ENCODE results near the gene MDFI. TPM values are rescaled to one million over a fixed set of nuclear protein-coding genes. Genes with fewer than 3 reads are reported as not detected.

The MDFI gene
- total and polyA plus RNA-seq, 4 donors = 0.24 to 2.8 (median 0.50) TPM; not detected in 1

GRCh38 chr6:41608443-41609151 is 29.7 kb upstream of the MDFI start:
- no peaks in the 10 kb centered on the region for H3K36me3 ChIP-seq (ENCODE audit: control insufficient read depth in 4 of 4, insufficient read depth in 3 of 4, low read depth in 1 of 4, low read length in 3 of 4)
- WGBS = 90% methylated on average over 11 of the region's 11 CpGs

DNA sequence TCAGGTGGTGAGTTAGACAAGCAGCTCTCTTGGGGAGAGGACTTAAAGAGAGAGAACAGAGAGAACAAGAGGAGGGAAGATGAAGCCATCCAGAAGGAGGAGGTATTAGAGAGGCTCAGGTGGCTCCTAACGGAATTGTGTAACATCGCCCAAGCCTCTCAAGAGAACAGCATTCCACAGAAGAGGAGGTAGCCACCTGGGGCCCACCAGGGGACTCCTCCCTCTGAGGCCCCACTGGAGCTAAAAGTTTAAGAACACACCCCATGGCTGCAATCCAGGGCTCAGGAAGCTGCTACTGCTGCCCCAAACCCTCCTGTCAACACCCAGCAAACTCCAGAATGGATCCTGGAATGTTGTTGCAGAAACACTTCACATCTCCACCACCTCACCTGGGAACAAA is 23.6 kb upstream of the MDFI start:
- DNase-seq (ENCODE audit: low spot score) = no peak
- no peak overlapping the region for H3K27ac ChIP-seq (ENCODE audit: low read depth in 1 of 2, low read length in 2 of 2)
- H3K4me1 ChIP-seq (ENCODE audit: control insufficient read depth in 4 of 4, insufficient read depth in 4 of 4, low read length in 3 of 4) = no peaks in the 10 kb centered on the region
- H3K9me3 ChIP-seq (ENCODE audit: control insufficient read depth in 4 of 4, low read length in 3 of 4) = peaks cover 0 to 2% (median 0%) of the 10 kb centered on the region in 4 donors
- H3K4me3 ChIP-seq (ENCODE audit: low read depth in 1 of 3, low read length in 3 of 3) = no peak overlapping the region
- H3K36me3 ChIP-seq (ENCODE audit: control insufficient read depth in 4 of 4, insufficient read depth in 3 of 4, low read depth in 1 of 4, low read length in 3 of 4) = no peaks in the 10 kb centered on the region
- H3K27me3 ChIP-seq (ENCODE audit: control insufficient read depth in 4 of 4, insufficient read depth in 4 of 4, low read length in 3 of 4) = no peaks in the 10 kb centered on the region
- H3K9ac ChIP-seq (ENCODE audit: low read depth in 1 of 2, low read length in 2 of 2) = no peak overlapping the region
- 93% methylated on average over 2 of the region's 2 CpGs for WGBS
- TF ChIP-seq FOXA2 (IDR thresholded peaks at IDR 0.05) (no peak), HNF4A (conservative IDR thresholded peaks at IDR 0.05) (no peak), RXRA (IDR thresholded peaks at IDR 0.05) (no peak), EGR1 (IDR thresholded peaks at IDR 0.05; ENCODE audit: low read depth in 2 of 2) (no peak), RAD21 (IDR thresholded peaks at IDR 0.05) (no peak), NR2F2 (IDR thresholded peaks at IDR 0.05) (no peak), TAF1 (conservative IDR thresholded peaks at IDR 0.05) (no peak), FOXA1 (IDR thresholded peaks at IDR 0.05) (no peak), SP1 (IDR thresholded peaks at IDR 0.05) (no peak), GABPA (IDR thresholded peaks at IDR 0.05 in 1 of 2, conservative IDR thresholded peaks at IDR 0.05 in 1 of 2) (no peak), ATF3 (IDR thresholded peaks at IDR 0.05) (no peak), JUND (IDR thresholded peaks at IDR 0.05) (no peak), HNF4G (IDR thresholded peaks at IDR 0.05) (no peak), REST (IDR thresholded peaks at IDR 0.05) (no peak), YY1 (IDR thresholded peaks at IDR 0.05) (no peak)
- TF ChIP-seq, protein P1, sequence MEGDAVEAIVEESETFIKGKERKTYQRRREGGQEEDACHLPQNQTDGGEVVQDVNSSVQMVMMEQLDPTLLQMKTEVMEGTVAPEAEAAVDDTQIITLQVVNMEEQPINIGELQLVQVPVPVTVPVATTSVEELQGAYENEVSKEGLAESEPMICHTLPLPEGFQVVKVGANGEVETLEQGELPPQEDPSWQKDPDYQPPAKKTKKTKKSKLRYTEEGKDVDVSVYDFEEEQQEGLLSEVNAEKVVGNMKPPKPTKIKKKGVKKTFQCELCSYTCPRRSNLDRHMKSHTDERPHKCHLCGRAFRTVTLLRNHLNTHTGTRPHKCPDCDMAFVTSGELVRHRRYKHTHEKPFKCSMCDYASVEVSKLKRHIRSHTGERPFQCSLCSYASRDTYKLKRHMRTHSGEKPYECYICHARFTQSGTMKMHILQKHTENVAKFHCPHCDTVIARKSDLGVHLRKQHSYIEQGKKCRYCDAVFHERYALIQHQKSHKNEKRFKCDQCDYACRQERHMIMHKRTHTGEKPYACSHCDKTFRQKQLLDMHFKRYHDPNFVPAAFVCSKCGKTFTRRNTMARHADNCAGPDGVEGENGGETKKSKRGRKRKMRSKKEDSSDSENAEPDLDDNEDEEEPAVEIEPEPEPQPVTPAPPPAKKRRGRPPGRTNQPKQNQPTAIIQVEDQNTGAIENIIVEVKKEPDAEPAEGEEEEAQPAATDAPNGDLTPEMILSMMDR (IDR thresholded peaks at IDR 0.05; ENCODE audit: low read depth, low read length, missing input control) = no peak

More at GRCh38 chr6:41608443-41609151, 29.7 kb upstream of the MDFI start:
- H3K27ac ChIP-seq (ENCODE audit: low read depth in 1 of 2, low read length in 2 of 2) = no peak overlapping the region
- H3K4me1 ChIP-seq (ENCODE audit: control insufficient read depth in 4 of 4, insufficient read depth in 4 of 4, low read length in 3 of 4) = no peaks in the 10 kb centered on the region
- no peak overlapping the region for H3K9ac ChIP-seq (ENCODE audit: low read depth in 1 of 2, low read length in 2 of 2)
- peaks cover 0 to 2% (median 0%) of the 10 kb centered on the region in 4 donors for H3K9me3 ChIP-seq (ENCODE audit: control insufficient read depth in 4 of 4, low read length in 3 of 4)
- TF ChIP-seq JUND (IDR thresholded peaks at IDR 0.05) = no peak
- TF ChIP-seq, protein P1 (IDR thresholded peaks at IDR 0.05; ENCODE audit: low read depth, low read length, missing input control) = no peak
- TF ChIP-seq TAF1 (conservative IDR thresholded peaks at IDR 0.05) = no peak
- TF ChIP-seq SP1 (IDR thresholded peaks at IDR 0.05) = no peak
- TF ChIP-seq ZBTB33 (IDR thresholded peaks at IDR 0.05) = no peak
- no peak for TF ChIP-seq FOXA2 (IDR thresholded peaks at IDR 0.05)
- TF ChIP-seq, protein P2, sequence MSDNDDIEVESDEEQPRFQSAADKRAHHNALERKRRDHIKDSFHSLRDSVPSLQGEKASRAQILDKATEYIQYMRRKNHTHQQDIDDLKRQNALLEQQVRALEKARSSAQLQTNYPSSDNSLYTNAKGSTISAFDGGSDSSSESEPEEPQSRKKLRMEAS (IDR thresholded peaks at IDR 0.05) = no peak
- no peak for DNase-seq (ENCODE audit: low spot score)
- no peak overlapping the region for H3K4me3 ChIP-seq (ENCODE audit: low read depth in 1 of 3, low read length in 3 of 3)
- H3K27me3 ChIP-seq (ENCODE audit: control insufficient read depth in 4 of 4, insufficient read depth in 4 of 4, low read length in 3 of 4) = no peaks in the 10 kb centered on the region

Measured in liver (tissue), 9 donors.